Activated CD4-positive, alpha-beta T cell treated with anti-CD3 and anti-CD28 coated beads, Interleukin-2, amount 50 U/mL, for 4 hours (primary cell): ENCODE measurements around the gene TAB2.

ENCODE experiments used
- DNase-seq, 2 experiments: peaks; one replicate each; pipeline ENCODE4 v3.0.0-alpha.2; 2020

TAB2 gene, protein sequence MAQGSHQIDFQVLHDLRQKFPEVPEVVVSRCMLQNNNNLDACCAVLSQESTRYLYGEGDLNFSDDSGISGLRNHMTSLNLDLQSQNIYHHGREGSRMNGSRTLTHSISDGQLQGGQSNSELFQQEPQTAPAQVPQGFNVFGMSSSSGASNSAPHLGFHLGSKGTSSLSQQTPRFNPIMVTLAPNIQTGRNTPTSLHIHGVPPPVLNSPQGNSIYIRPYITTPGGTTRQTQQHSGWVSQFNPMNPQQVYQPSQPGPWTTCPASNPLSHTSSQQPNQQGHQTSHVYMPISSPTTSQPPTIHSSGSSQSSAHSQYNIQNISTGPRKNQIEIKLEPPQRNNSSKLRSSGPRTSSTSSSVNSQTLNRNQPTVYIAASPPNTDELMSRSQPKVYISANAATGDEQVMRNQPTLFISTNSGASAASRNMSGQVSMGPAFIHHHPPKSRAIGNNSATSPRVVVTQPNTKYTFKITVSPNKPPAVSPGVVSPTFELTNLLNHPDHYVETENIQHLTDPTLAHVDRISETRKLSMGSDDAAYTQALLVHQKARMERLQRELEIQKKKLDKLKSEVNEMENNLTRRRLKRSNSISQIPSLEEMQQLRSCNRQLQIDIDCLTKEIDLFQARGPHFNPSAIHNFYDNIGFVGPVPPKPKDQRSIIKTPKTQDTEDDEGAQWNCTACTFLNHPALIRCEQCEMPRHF

DNA sequence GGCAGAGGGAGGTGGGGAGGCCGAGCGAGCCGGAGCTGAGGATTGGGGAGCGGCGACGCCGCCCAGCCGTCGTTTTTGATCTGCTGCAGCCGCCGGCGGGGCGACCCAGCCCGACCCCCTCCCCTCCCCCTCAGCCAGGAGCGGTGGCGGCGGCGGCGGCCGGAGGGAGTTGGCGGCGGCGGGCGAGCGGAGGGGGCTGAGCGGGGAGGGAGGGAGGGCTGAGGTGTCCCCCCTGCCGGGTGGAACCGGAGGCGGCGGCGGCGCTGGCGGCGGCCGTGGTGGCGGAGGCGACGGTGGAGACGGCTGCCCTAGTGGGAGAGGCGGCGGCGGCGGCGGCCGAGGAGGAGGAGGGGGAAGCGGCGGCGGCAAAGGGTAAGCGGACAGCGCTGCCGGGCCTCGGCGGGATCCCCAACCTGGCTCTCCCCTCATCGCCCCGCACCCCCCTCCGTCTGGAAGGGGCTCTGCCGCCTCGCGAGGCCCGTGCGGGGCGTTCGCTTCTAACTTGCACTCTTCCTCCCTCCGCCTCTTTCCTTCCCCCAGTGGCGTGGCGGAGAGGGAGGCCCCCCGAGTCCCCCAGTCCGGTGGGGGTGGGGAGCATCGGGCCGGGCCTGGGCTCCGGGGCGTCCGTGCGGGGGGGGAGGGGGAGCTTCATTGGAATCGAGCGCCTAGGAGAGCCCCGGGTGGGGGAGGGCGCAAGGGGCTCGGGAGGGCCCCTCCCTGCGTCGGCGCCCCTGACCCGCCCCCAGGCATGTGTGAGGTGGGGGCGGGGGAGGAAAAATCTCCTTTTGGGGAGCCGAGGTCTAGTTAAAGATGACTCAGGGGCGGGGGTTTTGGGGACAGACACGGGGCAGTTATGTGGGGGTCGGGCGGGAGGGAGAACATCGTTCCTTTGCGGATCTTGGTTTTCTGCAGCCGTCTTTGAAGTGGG, at the start of gene TAB2:
Gene TAB2, plus strand, starts transcription at position 69 of the 928 bp plus-strand sequence. CDS start 52,286 bp downstream, outside the sequence.
- peak; percentile 77 to 83 for DNase-seq

DNA sequence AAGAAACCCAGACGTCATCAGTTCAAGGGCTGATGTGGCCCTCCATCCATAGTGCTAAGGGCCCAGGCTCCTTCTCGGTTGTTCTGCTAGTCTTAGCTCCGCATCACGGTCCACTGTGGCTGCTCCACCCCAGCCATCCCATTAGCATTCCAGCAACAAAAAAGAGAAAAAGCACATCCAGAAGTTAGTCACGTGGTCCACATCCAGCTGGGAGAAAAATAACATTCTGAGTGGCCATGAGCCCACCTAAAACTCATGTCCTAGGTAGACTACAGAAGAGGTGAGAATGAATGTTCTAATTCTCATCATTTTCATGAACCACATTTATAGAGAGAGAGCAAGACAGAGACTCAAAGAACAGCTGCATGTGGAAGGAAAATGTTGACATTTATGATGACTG, 49.4 kb upstream of the TAB2 start:
- DNase-seq = no peak

DNA sequence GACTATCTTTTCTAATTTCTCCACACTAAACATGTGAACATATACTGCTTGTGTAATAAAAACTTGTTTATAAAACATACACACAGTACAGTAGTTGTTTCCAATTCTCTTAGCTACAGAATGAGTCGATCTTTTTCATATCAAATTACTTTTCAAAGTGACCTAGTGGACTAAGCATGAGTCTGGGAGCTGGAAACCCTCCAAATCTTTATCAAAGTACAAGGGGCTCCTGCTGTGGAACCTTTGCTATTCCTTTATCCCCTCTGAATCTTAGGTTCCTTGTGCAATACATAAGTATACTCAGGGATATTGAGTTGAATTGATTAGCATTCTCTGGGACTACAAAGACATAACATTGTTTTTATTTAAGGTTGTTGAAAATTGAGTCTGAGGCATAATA, 48.7 kb upstream of the TAB2 start:
- no peak for DNase-seq

DNA sequence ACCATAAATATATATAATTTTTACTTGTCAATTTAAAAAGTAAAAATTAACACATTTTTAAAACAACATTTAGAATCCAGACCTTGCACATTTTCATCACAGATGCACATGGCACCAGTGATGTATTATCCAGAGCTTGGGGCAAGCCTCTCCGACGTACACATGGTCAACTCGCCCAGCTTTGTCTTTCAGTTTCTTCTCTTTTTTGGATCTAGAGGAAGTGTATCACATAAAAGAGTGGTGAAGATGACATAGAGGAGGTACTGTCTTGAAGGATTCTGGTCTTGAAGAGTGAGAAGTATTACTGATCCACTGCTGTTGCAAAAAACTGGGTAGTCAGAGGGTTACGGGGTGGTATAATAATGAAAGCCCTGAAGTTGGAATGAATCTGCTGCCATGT, 46.9 kb upstream of the TAB2 start:
- DNase-seq = no peak

DNA sequence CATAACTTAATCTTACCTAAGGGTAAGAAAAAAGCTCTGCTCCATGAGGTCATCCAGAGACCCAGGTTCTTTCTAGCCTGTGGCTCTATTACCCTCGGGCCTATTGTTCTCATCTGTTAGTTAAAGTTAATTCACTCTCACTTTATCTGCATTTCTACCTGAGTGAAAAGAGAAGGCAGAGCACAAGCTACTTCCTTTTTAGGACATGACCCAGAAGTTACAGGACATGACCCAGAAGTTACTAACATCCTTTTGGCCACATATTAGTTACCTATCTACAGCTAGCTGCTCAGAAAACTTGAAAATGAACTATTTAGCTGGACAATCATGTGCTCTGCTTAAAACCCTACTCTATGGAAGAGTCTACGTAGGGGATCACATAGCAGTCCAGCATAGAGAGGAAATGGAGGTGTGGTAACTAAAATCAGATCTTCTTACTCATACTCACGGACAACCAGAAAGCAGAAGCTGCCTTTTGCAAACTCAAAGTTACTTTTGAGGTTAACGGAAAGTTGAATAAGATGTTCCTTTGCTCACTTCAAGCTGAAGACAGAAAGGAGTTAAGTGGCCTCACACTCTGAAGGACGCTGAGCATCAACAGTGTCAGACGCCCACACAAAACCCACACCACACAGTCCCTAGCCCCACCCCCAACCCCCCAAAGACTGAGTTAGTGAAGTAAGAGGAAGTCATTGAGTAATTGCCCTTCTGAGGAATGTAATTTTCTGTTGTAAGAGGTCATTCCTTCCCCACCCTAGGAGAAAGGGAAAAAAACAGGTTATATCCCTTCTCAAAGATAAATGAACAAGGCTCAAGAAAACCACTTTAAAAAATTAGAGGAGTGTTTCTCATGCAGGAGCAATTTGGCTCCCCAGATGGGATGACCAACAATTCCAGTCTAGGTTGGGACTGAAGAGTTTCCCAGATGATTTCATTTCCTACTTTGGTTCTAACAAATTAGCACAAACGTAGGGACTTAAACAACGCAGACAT, 45.9 kb upstream of the TAB2 start:
- peak; percentile 80 to 84 for DNase-seq

DNA sequence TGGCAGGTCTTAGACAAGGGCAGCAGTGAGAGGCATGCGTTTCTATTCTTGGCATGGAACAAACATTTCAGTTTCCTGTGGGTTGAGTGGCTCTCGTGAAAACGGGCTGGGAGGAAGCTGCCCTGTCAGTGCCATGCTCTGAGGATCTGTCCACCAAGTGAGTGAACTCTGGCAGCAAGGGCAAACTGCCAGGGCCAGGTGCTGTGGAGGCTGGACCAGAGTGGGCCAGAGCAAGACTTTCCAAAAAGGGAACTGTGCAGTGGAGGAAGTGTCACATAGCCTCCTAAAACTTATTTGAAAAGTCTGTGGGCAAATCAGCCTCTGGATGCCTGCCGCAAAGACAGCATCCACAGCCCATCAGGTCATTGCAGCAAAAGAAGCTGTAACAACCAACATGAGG, 44.2 kb upstream of the TAB2 start:
- no peak for DNase-seq

DNA sequence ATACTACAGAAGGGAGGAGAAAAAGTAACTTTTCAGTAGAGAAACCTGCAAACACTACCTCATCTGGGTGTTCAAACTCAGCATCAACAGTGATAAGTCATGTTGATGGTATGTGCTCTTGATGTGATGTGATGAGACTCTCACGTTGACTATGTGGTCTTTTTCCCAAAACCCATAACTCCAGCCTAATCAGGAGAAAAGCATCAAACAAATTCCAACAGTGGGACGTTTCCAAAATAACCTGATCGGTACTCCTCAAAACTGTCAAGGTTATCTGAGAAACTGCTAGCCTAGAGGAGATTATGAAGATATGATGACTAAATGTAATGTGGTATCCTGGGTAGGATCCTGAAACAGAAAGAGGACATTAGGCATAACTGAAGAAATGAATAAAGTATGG, 41.9 kb upstream of the TAB2 start:
- DNase-seq = no peak

DNA sequence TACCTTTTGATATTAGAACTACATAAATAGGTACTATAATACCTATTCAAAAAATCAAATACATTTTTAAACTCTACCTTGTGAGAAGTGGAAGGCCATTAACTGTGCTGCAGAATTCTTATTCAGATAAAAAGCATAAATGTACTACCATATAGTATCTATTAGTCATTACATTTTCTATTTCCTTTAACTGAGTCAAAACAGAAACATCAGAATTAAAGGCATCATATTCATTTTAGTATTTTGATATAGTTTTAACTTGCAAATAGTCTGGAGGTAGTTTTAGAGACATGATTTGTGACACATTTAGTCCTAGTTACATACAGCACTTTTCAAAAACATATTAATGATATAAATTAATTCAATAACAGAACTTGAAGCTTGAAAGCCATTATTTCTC, 39.9 kb upstream of the TAB2 start:
- DNase-seq = no peak

DNA sequence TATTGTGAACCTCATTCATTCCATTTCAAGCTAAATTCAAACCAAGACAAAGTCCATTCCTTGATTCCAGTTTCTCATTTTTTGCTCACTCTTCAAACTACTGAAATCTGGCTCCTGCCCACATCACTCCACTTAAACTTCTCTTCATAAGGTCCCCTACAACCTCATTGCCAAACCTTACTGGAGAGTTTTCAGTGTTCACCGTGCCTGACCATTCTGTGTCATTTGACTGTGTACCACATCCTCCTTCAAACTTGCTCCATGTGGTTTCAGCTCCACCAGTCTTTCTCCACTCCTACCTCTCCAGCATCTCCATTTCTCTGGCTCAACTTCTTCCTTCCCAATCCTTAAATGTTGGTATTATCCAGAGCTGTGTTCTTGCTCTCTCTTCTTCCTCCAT, 38.5 kb upstream of the TAB2 start:
- DNase-seq = no peak

DNA sequence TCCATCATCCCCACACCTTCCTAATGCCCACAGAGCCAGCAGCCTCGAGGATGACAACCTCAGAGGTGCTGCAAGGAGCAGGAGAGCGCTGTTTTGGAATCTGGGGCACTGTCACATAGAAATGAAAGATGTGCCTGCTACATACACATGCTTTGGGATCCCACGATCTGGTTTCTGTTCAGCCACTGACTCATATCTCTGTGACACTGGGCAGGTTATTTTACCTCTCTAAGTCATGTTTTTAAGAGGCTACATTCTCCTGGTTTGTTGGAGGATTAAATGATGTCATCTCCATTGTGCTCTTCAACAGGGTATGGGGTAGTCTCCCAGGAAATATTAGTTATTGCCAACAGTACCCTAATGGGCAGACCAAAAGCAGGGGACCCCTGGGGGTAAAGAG, 32.6 kb upstream of the TAB2 start:
- DNase-seq = no peak

DNA sequence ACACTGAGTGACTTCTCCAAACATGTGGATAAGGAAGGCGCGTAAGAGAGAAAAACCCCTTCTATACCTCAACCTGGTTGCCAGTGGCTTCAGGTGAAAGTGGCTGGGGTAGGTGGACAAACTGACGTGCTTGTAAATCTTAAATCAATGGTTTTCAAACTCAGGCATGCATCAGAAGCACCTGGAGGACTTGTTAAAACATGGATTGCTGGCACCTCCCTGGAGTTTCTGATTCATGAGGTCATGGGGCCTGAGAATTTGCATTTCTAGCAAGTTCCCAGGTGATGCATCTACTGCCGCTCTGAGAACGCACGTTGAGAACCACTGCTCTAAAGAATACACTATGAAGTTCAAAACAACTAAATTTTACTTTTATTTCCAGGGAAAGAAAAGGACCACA, 31.9 kb upstream of the TAB2 start:
- DNase-seq = no peak

DNA sequence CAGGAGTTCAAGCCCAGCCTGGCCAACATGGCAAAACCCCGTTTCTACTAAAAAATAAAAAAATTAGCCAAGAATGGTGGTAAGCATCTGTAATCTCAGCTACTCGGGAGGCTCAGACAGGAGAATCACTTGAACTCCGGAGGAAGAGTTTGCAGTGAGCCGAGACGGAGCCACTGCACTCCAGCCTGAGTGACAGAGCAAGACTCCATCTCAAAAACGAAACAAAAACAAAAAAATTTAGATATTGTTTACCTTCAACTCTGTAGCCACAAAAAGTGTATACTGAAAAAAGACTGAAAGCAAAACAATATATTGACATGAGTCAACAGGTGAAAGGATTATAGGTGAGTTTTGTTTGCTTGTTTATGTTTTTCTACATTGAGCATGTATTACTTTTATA, 30.6 kb upstream of the TAB2 start:
- no peak for DNase-seq

DNA sequence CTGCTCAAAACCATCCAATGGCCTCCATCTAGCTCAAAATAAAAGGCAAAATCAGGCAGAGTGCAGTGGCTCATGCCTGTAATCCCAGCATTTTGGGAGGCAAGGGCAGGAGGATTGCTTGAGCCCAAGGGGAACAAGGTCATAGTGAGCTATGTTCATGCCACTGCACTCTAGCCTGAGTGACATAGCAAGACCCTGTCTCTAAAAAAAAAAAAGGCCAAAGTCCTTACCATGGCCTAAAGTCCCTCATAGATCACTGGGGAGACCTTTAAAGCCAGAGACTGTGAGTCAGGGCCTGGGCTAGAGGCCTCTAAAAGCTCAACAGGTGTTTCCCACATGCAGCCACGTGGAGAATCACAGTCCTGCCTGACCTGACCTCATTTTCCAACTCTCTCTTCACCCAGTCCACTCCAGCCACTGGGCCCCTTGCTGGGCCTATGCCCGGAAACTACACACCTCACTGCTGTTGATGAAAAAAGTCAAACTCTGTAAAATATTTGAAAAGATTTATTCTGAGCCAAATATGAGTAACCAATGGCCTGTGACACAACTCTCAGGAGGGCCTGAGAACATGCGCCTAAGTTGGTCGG, 28.2 kb upstream of the TAB2 start:
- DNase-seq = no peak

DNA sequence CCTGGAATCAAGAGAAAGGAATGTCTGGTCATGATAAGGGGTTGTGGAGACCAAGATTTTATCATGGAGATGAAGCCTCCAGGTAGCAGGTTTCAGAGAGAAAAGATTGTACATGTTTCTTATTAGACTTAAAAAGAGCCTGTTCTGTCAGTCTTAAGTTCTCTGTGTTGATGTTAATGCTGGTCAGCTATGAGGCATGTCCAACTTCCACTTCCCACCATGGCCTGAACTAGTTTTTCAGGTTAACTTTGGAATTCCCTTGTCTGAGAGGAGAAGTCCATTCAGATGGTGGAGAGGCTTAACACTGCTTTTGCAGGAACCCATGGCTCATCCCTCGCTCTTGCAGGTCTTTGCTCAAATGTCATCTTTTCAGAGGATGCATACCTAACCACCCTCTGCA, 27.5 kb upstream of the TAB2 start:
- no peak for DNase-seq

DNA sequence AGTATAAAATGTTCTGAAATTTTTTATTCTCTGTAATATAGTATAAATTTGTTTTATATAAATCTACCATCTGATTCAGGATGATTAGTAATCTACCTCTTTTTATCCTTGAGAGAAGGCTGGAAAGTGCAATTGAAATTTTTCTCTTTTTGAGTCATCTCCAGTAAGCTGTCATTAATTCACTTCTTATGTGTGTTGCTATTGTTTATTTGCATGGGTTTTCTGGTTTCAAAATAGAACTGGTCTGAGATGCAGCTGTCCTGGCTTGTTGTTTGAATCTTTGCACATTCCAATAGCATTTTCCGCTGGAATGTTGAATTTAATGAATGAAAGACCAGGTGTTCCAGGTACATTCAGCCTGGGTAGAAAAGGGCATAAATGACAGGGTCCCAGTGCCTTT, 24.3 kb upstream of the TAB2 start:
- no peak for DNase-seq

DNA sequence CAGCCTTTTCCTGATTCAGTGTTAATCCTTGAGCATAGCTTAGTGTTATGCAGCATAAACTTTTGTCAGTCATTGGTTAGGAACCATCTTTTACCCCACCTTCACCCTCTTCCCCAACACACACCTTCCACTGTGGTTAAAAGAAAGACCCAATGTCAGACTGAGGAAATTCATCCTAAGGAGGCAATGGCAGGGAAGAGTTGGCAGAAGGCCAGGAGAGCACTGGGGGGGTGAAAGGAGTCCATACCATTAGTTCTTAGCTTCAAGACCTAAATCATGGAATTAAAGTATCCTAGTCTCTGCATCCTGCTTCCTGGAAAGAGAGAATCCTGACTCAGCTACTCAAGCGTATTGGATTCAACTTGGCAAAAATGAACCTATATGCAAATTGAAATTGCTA, 16.9 kb upstream of the TAB2 start:
- DNase-seq = no peak

DNA sequence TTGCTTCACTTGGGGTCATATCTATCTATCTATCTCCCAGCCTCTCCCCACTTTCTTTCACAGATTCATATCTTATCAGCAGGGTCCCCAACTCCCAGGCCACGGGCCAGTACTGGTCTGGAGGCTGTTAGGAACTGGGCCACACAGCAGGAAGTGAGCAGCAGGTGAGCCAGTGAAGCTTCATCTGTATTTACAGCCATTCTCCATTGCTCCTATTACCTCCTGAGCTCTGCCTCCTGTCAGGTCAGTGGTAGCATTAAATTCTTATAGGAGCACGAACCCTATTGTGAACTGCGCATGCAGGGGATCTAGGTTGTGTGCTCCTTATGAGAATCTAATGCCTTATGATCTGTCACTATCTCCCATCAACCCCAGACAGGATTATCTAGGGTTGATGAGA, 14.8 kb upstream of the TAB2 start:
- no peak for DNase-seq

DNA sequence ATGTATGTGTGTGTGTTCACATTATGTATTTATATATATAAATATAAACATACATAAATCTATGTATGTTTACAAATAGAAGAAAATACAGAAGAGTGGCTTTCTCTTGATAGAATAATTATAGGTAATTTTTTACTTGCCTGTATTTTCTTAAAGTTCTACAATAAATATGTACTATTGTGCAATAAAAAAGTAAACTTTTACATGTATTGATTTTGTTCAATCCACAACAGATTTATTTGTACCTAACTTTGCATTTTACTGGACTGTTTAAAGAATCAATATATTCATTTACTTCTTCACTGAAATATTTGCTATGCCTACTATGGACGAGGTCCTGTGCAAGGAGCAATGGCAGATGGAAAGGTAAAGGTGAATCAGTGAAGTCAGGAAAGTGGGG, 14.0 kb upstream of the TAB2 start:
- no peak for DNase-seq

DNA sequence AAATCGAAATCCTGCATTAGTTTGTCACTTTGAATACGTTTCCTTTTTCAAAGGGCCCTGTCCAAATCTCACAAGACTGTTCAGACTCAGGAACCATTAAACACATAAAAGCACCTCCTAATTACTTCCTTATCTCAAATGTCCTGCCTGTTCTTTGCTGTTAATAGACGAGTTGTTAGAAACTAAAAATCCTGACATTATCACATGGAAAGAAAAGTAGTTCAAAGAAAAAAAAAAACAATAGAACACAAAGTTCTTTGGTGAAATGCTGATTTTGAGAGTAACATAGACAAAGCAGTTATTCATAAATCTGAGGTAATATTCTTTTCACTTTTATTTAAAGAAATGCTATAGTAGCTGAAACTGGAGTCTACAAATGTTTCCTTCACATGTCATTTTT, 12.1 kb upstream of the TAB2 start:
- no peak for DNase-seq

DNA sequence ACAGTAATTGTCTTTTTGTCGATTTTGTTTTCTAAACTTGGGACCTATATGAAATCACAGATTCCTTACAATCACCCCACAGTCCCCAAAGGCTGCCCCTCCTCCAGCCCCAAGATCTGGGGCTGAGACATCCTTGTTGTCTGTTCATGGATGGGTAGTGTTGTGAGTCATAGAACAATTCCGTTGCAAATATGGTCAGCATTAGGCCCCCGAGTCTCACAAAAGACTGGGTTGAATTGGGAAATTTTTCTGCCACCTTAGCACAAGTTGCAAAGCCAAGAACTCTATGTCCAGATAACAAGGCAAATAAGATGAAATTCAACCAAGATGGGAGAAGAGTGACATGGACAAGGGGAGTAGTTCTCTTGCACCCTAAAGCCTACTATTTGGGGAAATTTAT, 10.5 kb upstream of the TAB2 start:
- no peak for DNase-seq

DNA sequence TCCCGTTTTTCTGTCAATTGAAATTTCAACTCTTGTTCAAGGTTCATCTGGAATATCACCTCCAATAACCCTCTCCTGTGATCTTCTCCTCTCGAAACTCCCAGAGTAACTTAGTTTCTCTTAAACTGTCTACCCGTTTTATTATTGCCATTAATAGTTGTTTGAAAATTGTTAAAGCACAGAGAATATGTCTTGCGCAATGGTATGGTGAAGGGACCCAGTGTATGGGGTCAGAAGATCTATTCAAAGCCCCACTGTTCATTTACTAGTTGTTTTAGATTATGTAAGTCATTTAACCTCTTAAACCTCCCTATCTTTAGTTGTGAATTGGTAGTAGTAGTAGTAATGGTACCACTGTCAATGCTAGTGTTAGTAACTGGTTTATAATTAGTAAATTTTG, 6.2 kb upstream of the TAB2 start:
- no peak for DNase-seq

DNA sequence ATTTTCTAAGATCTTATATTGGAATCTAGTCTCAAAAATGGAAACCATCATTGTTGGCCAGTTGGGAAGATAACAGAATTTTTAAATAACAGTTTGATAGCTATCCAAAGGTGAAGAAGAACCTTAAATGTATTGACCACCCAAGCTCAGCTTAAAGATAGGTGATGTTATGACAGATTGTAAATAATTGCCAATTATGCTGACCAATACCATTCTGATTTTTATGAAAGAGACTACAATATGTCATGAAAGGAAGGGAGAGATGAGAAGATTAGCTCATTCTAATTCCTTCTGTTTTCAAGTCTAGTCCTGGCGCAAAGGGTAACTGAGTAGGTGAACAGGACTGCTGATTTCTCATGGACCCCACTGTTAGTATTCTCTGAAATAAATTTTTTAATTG, 5.7 kb upstream of the TAB2 start:
- DNase-seq = no peak
